Measurements from ENCODE around the gene PPT1. TPM values are rescaled to one million over a fixed set of nuclear protein-coding genes. Genes with fewer than 3 reads are reported as not detected.

The PPT1 gene
- 10 to 100 TPM in 3 of 4 donors, 1 to 10 TPM in 1; 6.4 to 28.9 (median 18.0) TPM for total RNA-seq

DNA sequence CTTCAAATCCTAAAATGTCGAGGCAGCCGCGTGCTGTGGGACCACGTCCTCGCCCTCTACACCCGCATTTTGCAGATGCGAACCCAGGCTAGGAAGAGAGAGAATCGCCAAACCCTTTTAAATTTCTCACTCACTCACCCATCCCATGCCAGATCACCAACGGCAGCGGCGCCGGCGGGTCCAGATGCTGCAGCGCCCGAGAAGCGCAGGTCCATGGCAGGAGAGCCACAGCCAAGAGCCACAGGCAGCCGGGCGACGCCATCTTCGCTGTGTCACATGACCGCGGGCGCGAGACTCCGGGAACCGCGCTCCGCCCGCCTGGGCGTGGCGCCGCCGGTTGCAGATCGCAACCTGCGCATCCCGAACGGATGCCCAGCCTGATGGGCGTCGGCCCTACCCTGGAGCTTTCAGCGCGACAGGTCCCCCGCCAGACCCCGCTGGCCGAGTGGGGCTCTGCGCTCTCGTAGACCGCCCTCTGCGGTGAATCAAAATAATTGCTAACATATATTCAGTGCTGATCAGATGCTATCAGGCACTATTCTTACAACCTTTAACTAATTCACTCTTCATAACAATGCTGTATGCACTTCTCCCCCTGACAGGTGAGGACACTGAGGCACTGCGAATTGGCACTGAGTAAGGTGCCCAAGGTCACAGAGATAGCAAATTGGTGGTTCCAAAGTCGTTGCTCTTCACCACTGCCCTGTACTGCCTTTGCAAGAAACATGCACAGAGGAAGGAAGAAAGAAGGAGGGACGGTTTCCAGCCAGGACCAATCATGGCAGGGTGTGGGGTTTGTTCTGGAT, at the start of gene PPT1:
TSS of gene PPT1 (minus strand) at position 276 of the 806 bp plus-strand sequence. CDS start at position 262, 14 bp downstream.
- intact Hi-C loops (cut with DNase I; ENCODE audit: low total_unique reads) (no loop called here), in situ Hi-C loops (cut with MboI; ENCODE audit: low pct_ligation_motif_present in 1 of 4, low pct_unique_long_range_greater_than_20kb in 1 of 4, low sequenced_read_pairs in 3 of 4) (no loop called here)
- H3K4me1 ChIP-seq = peaks cover 0 to 21% (median 6%) of the 10 kb centered on the region in 4 donors
- peaks cover 0 to 1% (median 0%) of the 10 kb centered on the region in 4 donors for H3K36me3 ChIP-seq
- H3K4me3 ChIP-seq = peak within 1 kb of the TSS; percentile 40 to 76 (median 47)
- H3K9me3 ChIP-seq = no peaks in the 10 kb centered on the region
- WGBS, 2 donors (ENCODE audit: low coverage in 1 of 2) = 2 to 7% methylated on average over 3 to 48 of the region's 51 CpGs
- H3K27me3 ChIP-seq = peaks cover 10% of the 10 kb centered on the region
- peak; percentile 82 for DNase-seq
- H3K27ac ChIP-seq = peak within 1 kb of the TSS; percentile 48 to 73 (median 59)
- TF ChIP-seq, protein P1, sequence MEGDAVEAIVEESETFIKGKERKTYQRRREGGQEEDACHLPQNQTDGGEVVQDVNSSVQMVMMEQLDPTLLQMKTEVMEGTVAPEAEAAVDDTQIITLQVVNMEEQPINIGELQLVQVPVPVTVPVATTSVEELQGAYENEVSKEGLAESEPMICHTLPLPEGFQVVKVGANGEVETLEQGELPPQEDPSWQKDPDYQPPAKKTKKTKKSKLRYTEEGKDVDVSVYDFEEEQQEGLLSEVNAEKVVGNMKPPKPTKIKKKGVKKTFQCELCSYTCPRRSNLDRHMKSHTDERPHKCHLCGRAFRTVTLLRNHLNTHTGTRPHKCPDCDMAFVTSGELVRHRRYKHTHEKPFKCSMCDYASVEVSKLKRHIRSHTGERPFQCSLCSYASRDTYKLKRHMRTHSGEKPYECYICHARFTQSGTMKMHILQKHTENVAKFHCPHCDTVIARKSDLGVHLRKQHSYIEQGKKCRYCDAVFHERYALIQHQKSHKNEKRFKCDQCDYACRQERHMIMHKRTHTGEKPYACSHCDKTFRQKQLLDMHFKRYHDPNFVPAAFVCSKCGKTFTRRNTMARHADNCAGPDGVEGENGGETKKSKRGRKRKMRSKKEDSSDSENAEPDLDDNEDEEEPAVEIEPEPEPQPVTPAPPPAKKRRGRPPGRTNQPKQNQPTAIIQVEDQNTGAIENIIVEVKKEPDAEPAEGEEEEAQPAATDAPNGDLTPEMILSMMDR (IDR thresholded peaks at IDR 0.05) = no peak
- no peak for TF ChIP-seq EP300 (IDR thresholded peaks at IDR 0.05; ENCODE audit: low read depth)
- peak; percentile 19 for TF ChIP-seq POLR2A (IDR thresholded peaks at IDR 0.05)
- TF ChIP-seq POLR2AphosphoS5 (IDR thresholded peaks at IDR 0.05) = peak; percentile 44 to 66 (median 48)

GRCh38 chr1:40143891-40144575, 47.0 kb upstream of the PPT1 start:
- in situ Hi-C loops (cut with MboI; ENCODE audit: low pct_ligation_motif_present in 1 of 4, low pct_unique_long_range_greater_than_20kb in 1 of 4, low sequenced_read_pairs in 3 of 4) = loop anchor here (10.0 to 25.0 kb wide), 5 partner anchors 191 to 293 kb away; no protein-coding TSS in a partner anchor
- Histone ChIP-seq H3K27ac (no peak overlapping the region), H3K9me3 (no peaks in the 10 kb centered on the region), H3K36me3 (no peaks in the 10 kb centered on the region), H3K27me3 (peaks cover 41% of the 10 kb centered on the region), H3K4me1 (no peaks in the 10 kb centered on the region), H3K4me3 (no peak overlapping the region)
- TF ChIP-seq, protein P1 (IDR thresholded peaks at IDR 0.05) = peak; percentile 61 to 77 (median 72)
- TF ChIP-seq EP300 (IDR thresholded peaks at IDR 0.05; ENCODE audit: low read depth) (no peak), POLR2AphosphoS5 (IDR thresholded peaks at IDR 0.05) (no peak), POLR2A (IDR thresholded peaks at IDR 0.05) (no peak)
- peak; percentile 53 for DNase-seq
- WGBS, 2 donors (ENCODE audit: low coverage in 1 of 2) = 15 to 20% methylated on average over 4 to 7 of the region's 7 CpGs
- intact Hi-C loops (cut with DNase I; ENCODE audit: low total_unique reads) = loop anchor here (2.0 kb wide), 1 partner anchor 263 kb away; no protein-coding TSS in a partner anchor

- WGBS, 2 donors (ENCODE audit: low coverage in 1 of 2) = 40 to 51% methylated on average over 2 of the region's 2 CpGs
- no peaks in the 10 kb centered on the region for H3K4me1 ChIP-seq
- H3K27me3 ChIP-seq = peaks cover 25% of the 10 kb centered on the region
- TF ChIP-seq, protein P1 (IDR thresholded peaks at IDR 0.05) = no peak
- TF ChIP-seq POLR2AphosphoS5 (IDR thresholded peaks at IDR 0.05) = no peak
- no peak for TF ChIP-seq POLR2A (IDR thresholded peaks at IDR 0.05)
- TF ChIP-seq EP300 (IDR thresholded peaks at IDR 0.05; ENCODE audit: low read depth) = no peak
- no peak overlapping the region for H3K4me3 ChIP-seq
- in situ Hi-C loops (cut with MboI; ENCODE audit: low pct_ligation_motif_present in 1 of 4, low pct_unique_long_range_greater_than_20kb in 1 of 4, low sequenced_read_pairs in 3 of 4) = loop anchor here (10.0 to 25.0 kb wide), 5 partner anchors 193 to 295 kb away; no protein-coding TSS in a partner anchor
- intact Hi-C loops (cut with DNase I; ENCODE audit: low total_unique reads) = loop anchor here (2.0 kb wide), 1 partner anchor 265 kb away; no protein-coding TSS in a partner anchor
- H3K36me3 ChIP-seq = no peaks in the 10 kb centered on the region
- H3K9me3 ChIP-seq = no peaks in the 10 kb centered on the region
- DNase-seq = no peak
- H3K27ac ChIP-seq = no peak overlapping the region
Measured at GRCh38 chr1:40141878-40142535, 45.0 kb upstream of the PPT1 start.
